Loucy (cell line): ENCODE measurements around the gene TMEM255A.

Experiments
- H2AFZ ChIP-seq: fragments of 200-600 bp; sonication (generic); 2 replicates; pipeline ENCODE4 v1.6.0; 2016; ENCODE audit warnings: antibody characterized with exemption, mild to moderate bottlenecking, low read length, moderate library complexity
- H3F3A ChIP-seq: fragments of 200-600 bp; 2 replicates; pipeline ENCODE4 v1.6.0; 2016; ENCODE audit warnings: antibody characterized with exemption, low read depth, mild to moderate bottlenecking
- H3K27me3 ChIP-seq: fragments of 200-600 bp; sonication (generic); 2 replicates; pipeline ENCODE4 v1.6.1; 2014; ENCODE audit warnings: low read length, mild to moderate bottlenecking; ENCODE audit not compliant: insufficient read depth, poor library complexity, severe bottlenecking
- H3K36me3 ChIP-seq: fragments of 200-600 bp; sonication (generic); 2 replicates; pipeline ENCODE4 v1.6.1; 2016; ENCODE audit warnings: low read length; ENCODE audit not compliant: insufficient read depth
- H3K4me1 ChIP-seq: fragments of 200-600 bp; sonication (generic); 2 replicates; pipeline ENCODE4 v1.5.1; 2014; ENCODE audit warnings: low read length, mild to moderate bottlenecking; ENCODE audit not compliant: insufficient read depth, poor library complexity, severe bottlenecking
- H3K4me2 ChIP-seq: fragments of 200-600 bp; sonication (generic); 2 replicates; pipeline ENCODE4 v1.6.0; 2014; ENCODE audit warnings: antibody characterized with exemption, low read length, low read depth, mild to moderate bottlenecking; ENCODE audit not compliant: poor library complexity, severe bottlenecking
- H3K4me3 ChIP-seq: fragments of 200-600 bp; sonication (generic); 2 replicates; pipeline ENCODE4 v1.5.1; 2014; ENCODE audit warnings: low read length, mild to moderate bottlenecking, mixed read lengths; ENCODE audit not compliant: poor library complexity, severe bottlenecking
- H3K79me2 ChIP-seq: fragments of 200-600 bp; sonication (generic); 2 replicates; pipeline ENCODE4 v1.6.1; 2014; ENCODE audit warnings: low read length; ENCODE audit not compliant: insufficient read depth
- H3K9ac ChIP-seq: fragments of 200-600 bp; sonication (generic); 2 replicates; pipeline ENCODE4 v1.6.0; 2014; ENCODE audit warnings: mild to moderate bottlenecking, low read depth, low read length, moderate library complexity; ENCODE audit not compliant: poor library complexity, severe bottlenecking
- H3K9me2 ChIP-seq: fragments of 200-600 bp; sonication (generic); replicated peaks from 2 replicates; pipeline ENCODE4 v1.6.1; 2016; ENCODE audit warnings: low read depth, low read length, mixed read lengths
- H3K9me3 ChIP-seq: fragments of 200-600 bp; sonication (generic); 2 replicates; pipeline ENCODE4 v1.6.1; 2014; ENCODE audit warnings: mild to moderate bottlenecking, antibody characterized with exemption, low read length, low read depth; ENCODE audit not compliant: insufficient read depth
- H4K20me1 ChIP-seq: fragments of 200-600 bp; sonication (generic); 2 replicates; pipeline ENCODE4 v1.6.0; 2014; ENCODE audit warnings: antibody characterized with exemption, low read length, mild to moderate bottlenecking; ENCODE audit not compliant: insufficient read depth, poor library complexity, severe bottlenecking
- EZH2phosphoT487 ChIP-seq: fragments of 200-600 bp; IDR thresholded peaks from 2 replicates; pipeline ENCODE4 v1.6.1; 2018; ENCODE audit warnings: antibody characterized with exemption, mild to moderate bottlenecking, moderate library complexity, borderline replicate concordance
- TF ChIP-seq, protein P1 (sequence below): fragments of 200-600 bp; sonication (generic); conservative IDR thresholded peaks from 2 replicates; pipeline ENCODE4 v1.5.1; 2014; ENCODE audit warnings: mild to moderate bottlenecking, antibody characterized with exemption, low read length

Gene TMEM255A

DNA sequence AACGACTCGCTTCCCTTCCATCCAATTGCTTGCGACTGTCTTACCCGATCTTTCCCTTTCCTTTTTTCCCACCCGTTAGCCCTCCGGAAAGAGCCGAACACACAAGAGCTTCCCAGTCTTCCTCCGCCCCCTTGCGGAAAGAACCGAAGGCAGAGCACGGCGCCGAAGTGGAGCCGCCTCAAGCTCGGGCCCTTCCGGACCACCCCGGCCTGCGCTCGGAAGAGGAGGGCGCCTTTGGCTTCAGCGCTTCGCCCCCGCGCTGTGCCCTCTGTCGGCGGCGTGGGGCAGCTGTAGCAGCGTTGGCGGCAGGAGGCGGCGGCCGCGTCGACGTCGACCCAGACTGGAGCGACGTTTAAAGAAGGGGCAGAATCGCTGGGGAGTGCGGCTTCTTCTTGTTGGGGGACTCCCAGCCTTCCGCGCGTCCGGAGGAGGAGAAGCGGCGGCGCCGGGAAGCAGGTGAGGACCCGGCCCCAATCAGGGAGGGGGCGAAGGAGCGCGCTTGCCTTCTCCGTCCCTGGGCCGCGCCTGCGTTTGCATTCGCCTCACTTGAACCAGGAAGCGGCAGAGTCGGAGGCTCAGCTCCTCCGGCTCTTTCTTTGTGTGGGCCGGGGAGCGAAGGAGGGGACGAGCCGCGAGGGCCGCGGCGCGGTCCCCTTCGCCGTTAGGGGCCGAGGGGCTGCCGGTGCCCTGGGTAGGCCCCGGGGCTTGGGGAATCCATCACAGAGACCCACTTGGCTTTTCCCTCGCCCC is 60.6 kb downstream of the TMEM255A start, which contains the start of gene ZBTB33:
TSS of gene ZBTB33 (plus strand) at position 291 of the 750 bp plus-strand sequence. CDS start 2,604 bp downstream, outside the sequence.
- peak within 1 kb of the TSS; percentile 87 for H3K4me2 ChIP-seq
- H3F3A ChIP-seq = no peaks in the 10 kb centered on the region
- H3K4me1 ChIP-seq = peaks cover 25% of the 10 kb centered on the region
- H3K9me2 ChIP-seq = no peaks in the 10 kb centered on the region
- peaks cover 49% of the 10 kb centered on the region for H3K79me2 ChIP-seq
- peak within 1 kb of the TSS; percentile 59 for H2AFZ ChIP-seq
- H4K20me1 ChIP-seq = peaks cover 39% of the 10 kb centered on the region
- peak within 1 kb of the TSS; percentile 97 for H3K4me3 ChIP-seq
- H3K27me3 ChIP-seq = no peaks in the 10 kb centered on the region
- peaks cover 19% of the 10 kb centered on the region; the same call in 1 of the 2 replicates for H3K36me3 ChIP-seq
- H3K9ac ChIP-seq = peak within 1 kb of the TSS; percentile 98
- H3K9me3 ChIP-seq = no peaks in the 10 kb centered on the region
- TF ChIP-seq, protein P1, sequence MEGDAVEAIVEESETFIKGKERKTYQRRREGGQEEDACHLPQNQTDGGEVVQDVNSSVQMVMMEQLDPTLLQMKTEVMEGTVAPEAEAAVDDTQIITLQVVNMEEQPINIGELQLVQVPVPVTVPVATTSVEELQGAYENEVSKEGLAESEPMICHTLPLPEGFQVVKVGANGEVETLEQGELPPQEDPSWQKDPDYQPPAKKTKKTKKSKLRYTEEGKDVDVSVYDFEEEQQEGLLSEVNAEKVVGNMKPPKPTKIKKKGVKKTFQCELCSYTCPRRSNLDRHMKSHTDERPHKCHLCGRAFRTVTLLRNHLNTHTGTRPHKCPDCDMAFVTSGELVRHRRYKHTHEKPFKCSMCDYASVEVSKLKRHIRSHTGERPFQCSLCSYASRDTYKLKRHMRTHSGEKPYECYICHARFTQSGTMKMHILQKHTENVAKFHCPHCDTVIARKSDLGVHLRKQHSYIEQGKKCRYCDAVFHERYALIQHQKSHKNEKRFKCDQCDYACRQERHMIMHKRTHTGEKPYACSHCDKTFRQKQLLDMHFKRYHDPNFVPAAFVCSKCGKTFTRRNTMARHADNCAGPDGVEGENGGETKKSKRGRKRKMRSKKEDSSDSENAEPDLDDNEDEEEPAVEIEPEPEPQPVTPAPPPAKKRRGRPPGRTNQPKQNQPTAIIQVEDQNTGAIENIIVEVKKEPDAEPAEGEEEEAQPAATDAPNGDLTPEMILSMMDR = peak; percentile 51
- TF ChIP-seq EZH2phosphoT487 = no peak

DNA sequence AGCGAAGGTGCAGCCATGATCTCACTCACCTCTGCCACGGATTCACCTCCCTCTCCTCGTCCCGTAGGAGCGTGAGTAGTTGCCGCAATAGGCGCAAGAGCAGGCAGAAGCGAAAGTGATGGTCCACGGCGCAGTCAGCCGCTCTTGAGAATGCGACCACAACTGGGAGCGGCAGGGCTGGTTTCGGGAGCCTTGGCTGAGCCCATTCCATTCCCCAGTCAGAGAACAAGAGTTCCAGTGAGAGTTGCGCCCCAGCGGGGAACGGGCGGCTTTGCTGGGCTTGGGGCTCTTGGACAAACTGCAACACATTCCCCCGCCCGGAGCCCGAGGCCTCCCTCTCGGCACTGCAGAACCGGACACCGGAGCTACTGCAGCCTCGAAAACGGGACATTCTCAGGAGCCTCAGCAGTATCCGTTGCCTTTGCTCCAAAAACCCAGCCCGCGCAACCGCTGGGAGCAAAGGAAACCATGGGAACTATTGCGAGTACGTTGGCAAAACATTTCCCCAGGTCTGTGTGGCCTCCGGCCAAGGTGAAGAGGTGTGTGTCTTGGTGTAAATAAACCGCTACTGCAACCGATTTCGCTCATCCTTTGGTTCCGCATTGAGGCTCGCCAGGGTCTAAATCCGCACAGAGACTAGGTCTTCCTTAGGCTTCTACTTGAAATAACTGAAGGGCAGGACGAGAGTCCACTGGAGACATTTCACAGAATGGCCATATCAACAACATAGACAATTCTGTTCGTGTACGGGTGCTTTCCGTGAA is 66.3 kb downstream of the TMEM255A start:
- no peaks in the 10 kb centered on the region for H3F3A ChIP-seq
- peaks cover 36% of the 10 kb centered on the region for H3K79me2 ChIP-seq
- no peaks in the 10 kb centered on the region for H4K20me1 ChIP-seq
- H3K9ac ChIP-seq = peak overlapping the region; percentile 85
- TF ChIP-seq, protein P1 = no peak
- TF ChIP-seq EZH2phosphoT487 = no peak
- no peaks in the 10 kb centered on the region for H3K27me3 ChIP-seq
- H3K4me2 ChIP-seq = peak overlapping the region; percentile 87
- peak overlapping the region; percentile 90 for H3K4me3 ChIP-seq
- H3K9me3 ChIP-seq = no peaks in the 10 kb centered on the region
- no peaks in the 10 kb centered on the region for H3K9me2 ChIP-seq
- no peaks in the 10 kb centered on the region for H3K36me3 ChIP-seq
- H3K4me1 ChIP-seq = peaks cover 14% of the 10 kb centered on the region
- H2AFZ ChIP-seq = peak overlapping the region; percentile 97

GRCh38 chrX:120244395-120244734 is 66.9 kb downstream of the TMEM255A start:
- H2AFZ ChIP-seq = peak overlapping the region; percentile 97
- H3F3A ChIP-seq = no peaks in the 10 kb centered on the region
- H3K27me3 ChIP-seq = no peaks in the 10 kb centered on the region
- peak overlapping the region; percentile 90 for H3K4me3 ChIP-seq
- H3K79me2 ChIP-seq = peaks cover 36% of the 10 kb centered on the region
- peaks cover 13% of the 10 kb centered on the region for H3K4me1 ChIP-seq
- H3K36me3 ChIP-seq = no peaks in the 10 kb centered on the region
- TF ChIP-seq EZH2phosphoT487 = no peak
- TF ChIP-seq, protein P1 = no peak
- H3K9me3 ChIP-seq = no peaks in the 10 kb centered on the region
- H3K9me2 ChIP-seq = no peaks in the 10 kb centered on the region
- no peaks in the 10 kb centered on the region for H4K20me1 ChIP-seq
- H3K4me2 ChIP-seq = peak overlapping the region; percentile 87
- peak overlapping the region; percentile 85 for H3K9ac ChIP-seq
